Astrocyte (in vitro differentiated cells and primary cell): Measurements from ENCODE around the gene SPINK4. TPM values are rescaled to one million over a fixed set of nuclear protein-coding genes. Genes with fewer than 3 reads are reported as not detected.

Experiments used
- DNase-seq: peaks from one replicate; pipeline ENCODE4 v3.0.0-alpha.2; 2010; ENCODE audit warnings: low read depth
- FAIRE-seq: peaks from 2 replicates; lab custom pipeline; 2011; peaks lifted over from hg19 to GRCh38; lab: Jason Lieb, UNC
- H2AFZ ChIP-seq: 2 replicates; pipeline ENCODE4 v1.6.0; 2012; ENCODE audit warnings: low read depth, low read length, inconsistent platforms
- H3K27ac ChIP-seq: 2 replicates; pipeline ENCODE4 v1.5.1; 2011; ENCODE audit warnings: low read depth, low read length, inconsistent platforms
- H3K27me3 ChIP-seq: 2 replicates; pipeline ENCODE4 v1.6.0; 2011; ENCODE audit warnings: low read length, inconsistent platforms; ENCODE audit not compliant: insufficient read depth
- H3K36me3 ChIP-seq: 2 replicates; pipeline ENCODE4 v1.5.1; 2011; ENCODE audit warnings: low read length, inconsistent platforms; ENCODE audit not compliant: insufficient read depth
- H3K4me1 ChIP-seq: 2 replicates; pipeline ENCODE4 v1.5.1; 2011; ENCODE audit warnings: low read length, inconsistent platforms; ENCODE audit not compliant: insufficient read depth
- H3K4me2 ChIP-seq: 2 replicates; pipeline ENCODE4 v1.6.0; 2012; ENCODE audit warnings: low read length, inconsistent platforms
- H3K4me3 ChIP-seq: 2 replicates; pipeline ENCODE4 v1.5.1; 2011; ENCODE audit warnings: low read depth, mild to moderate bottlenecking, low read length, inconsistent platforms; ENCODE audit not compliant: insufficient read depth
- H3K79me2 ChIP-seq: 2 replicates; pipeline ENCODE4 v1.6.0; 2012; ENCODE audit warnings: mild to moderate bottlenecking, low read length, inconsistent platforms; ENCODE audit not compliant: insufficient read depth
- H3K9ac ChIP-seq: 2 replicates; pipeline ENCODE4 v1.6.0; 2012; ENCODE audit warnings: mild to moderate bottlenecking, low read length, inconsistent platforms
- H3K9me3 ChIP-seq: 2 replicates; pipeline ENCODE4 v1.5.1; 2012; ENCODE audit warnings: low read depth, mild to moderate bottlenecking, low read length, inconsistent platforms; ENCODE audit not compliant: insufficient read depth
- H4K20me1 ChIP-seq: 2 replicates; pipeline ENCODE4 v1.6.0; 2012; ENCODE audit warnings: low read length, inconsistent platforms; ENCODE audit not compliant: insufficient read depth
- H3K27ac Mint-ChIP-seq: one replicate; pipeline ENCODE4 v1.8.0; 2021; ENCODE audit warnings: mild to moderate bottlenecking, mixed read lengths; ENCODE audit not compliant: unreplicated experiment
- H3K27me3 Mint-ChIP-seq: one replicate; pipeline ENCODE4 v1.8.0; 2021; ENCODE audit warnings: low read depth, mixed read lengths; ENCODE audit not compliant: unreplicated experiment
- H3K36me3 Mint-ChIP-seq: one replicate; pipeline ENCODE4 v1.8.0; 2021; ENCODE audit warnings: low read depth, mixed read lengths; ENCODE audit not compliant: unreplicated experiment
- H3K4me1 Mint-ChIP-seq: one replicate; pipeline ENCODE4 v1.8.0; 2021; ENCODE audit warnings: low read depth, mixed read lengths; ENCODE audit not compliant: unreplicated experiment
- H3K4me3 Mint-ChIP-seq: one replicate; pipeline ENCODE4 v1.8.0; 2021; ENCODE audit warnings: mild to moderate bottlenecking, moderate library complexity, mixed read lengths; ENCODE audit not compliant: unreplicated experiment
- H3K9me3 Mint-ChIP-seq: one replicate; pipeline ENCODE4 v1.8.0; 2021; ENCODE audit warnings: mild to moderate bottlenecking, mixed read lengths; ENCODE audit not compliant: unreplicated experiment
- CTCF ChIP-seq: IDR thresholded peaks from 2 replicates; pipeline ENCODE4 v1.5.1; 2011; ENCODE audit warnings: low read depth, mild to moderate bottlenecking, inconsistent platforms, low read length, moderate library complexity; ENCODE audit not compliant: insufficient read depth
- EZH2 ChIP-seq: IDR thresholded peaks from 2 replicates; pipeline ENCODE4 v1.6.1; 2012; ENCODE audit warnings: mild to moderate bottlenecking, low read length, inconsistent platforms; ENCODE audit not compliant: insufficient read depth
- total RNA-seq: library from RNA; stranded (reverse); gene quantifications from 2 replicates; pipeline ENCODE4 v1.2.1, GENCODE V29; 2021

Gene SPINK4
- total RNA-seq, 1 donor from 2014 or later = not detected

DNA sequence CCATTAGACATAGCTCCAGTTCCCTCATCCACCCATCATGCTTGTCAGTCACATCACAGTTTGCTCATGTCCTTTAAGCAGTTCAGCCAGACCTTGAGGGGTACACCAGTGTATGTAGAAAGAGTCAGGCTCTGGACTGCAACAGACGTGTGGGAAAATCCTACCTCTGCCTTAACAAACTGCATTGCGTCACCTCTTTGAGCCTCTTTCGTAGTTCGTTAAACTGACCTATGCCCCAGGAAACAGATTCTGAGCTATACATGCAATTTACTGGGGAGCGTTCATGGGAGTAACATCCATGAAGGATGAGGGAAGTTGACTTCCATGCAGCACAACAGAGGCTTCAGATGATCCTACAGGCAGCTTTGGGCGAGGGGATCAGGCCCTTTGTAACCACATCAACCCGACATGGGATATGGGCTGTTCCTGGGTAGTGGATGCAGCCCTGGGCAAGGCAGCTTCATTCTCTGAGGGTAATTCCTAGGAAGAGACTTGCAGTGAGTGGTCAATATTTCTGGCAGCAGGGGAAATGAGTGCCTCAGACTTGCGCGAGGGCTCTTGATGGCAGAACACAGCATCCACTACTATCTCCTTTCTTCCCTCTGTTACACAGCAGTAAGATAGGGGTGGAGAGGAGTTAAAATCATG lies 4.3 kb downstream of the SPINK4 start:
- no peak overlapping the region for H2AFZ ChIP-seq
- H3K4me1 Mint-ChIP-seq = no peaks in the 10 kb centered on the region
- H3K27me3 ChIP-seq = no peaks in the 10 kb centered on the region
- H3K27ac ChIP-seq = no peak overlapping the region
- H3K4me2 ChIP-seq = no peak overlapping the region
- H3K36me3 Mint-ChIP-seq = peaks cover 12% of the 10 kb centered on the region
- H4K20me1 ChIP-seq = no peaks in the 10 kb centered on the region
- no peaks in the 10 kb centered on the region for H3K79me2 ChIP-seq
- H3K36me3 ChIP-seq = no peaks in the 10 kb centered on the region
- no peak for TF ChIP-seq CTCF
- no peak for TF ChIP-seq EZH2
- H3K9me3 Mint-ChIP-seq = no peaks in the 10 kb centered on the region
- no peak overlapping the region for H3K4me3 ChIP-seq
- no peak overlapping the region for H3K27ac Mint-ChIP-seq
- peaks cover 20% of the 10 kb centered on the region for H3K27me3 Mint-ChIP-seq
- no peaks in the 10 kb centered on the region for H3K9me3 ChIP-seq
- no peak for FAIRE-seq
- H3K4me3 Mint-ChIP-seq = no peak overlapping the region
- H3K4me1 ChIP-seq = peaks cover 7% of the 10 kb centered on the region
- no peak for DNase-seq
- no peak overlapping the region for H3K9ac ChIP-seq

DNA sequence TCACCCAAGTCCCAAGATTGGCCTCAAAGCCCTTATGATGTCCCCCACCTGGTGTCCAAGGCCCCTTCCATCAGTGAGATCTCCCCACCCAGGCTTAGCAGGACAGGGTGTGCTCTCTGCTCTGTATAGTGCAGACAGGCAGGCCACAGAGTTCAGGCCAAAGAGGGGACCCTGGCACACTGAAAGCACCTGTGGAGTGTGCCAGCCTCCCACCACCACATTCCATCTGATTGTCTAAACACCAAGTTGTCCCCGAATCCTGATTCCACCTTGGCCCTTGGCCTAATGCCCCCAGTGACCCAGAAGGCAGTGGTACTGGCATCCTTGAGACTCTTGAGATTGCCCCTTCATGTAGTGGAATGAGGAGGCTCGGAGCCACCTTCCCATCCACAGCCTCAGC lies 5.4 kb downstream of the SPINK4 start:
- Mint-ChIP-seq H3K36me3 (peaks cover 12% of the 10 kb centered on the region), H3K9me3 (no peaks in the 10 kb centered on the region), H3K4me1 (peaks cover 4% of the 10 kb centered on the region), H3K27ac (no peak overlapping the region), H3K27me3 (peaks cover 20% of the 10 kb centered on the region), H3K4me3 (peak overlapping the region; percentile 66)
- H4K20me1 ChIP-seq = no peaks in the 10 kb centered on the region
- H3K9me3 ChIP-seq = no peaks in the 10 kb centered on the region
- H3K79me2 ChIP-seq = no peaks in the 10 kb centered on the region
- H3K9ac ChIP-seq = no peak overlapping the region
- no peak for DNase-seq
- H3K4me2 ChIP-seq = no peak overlapping the region
- TF ChIP-seq EZH2 (no peak), CTCF (no peak)
- no peaks in the 10 kb centered on the region for H3K36me3 ChIP-seq
- H3K4me3 ChIP-seq = no peak overlapping the region
- H2AFZ ChIP-seq = no peak overlapping the region
- no peaks in the 10 kb centered on the region for H3K27me3 ChIP-seq
- H3K4me1 ChIP-seq = no peaks in the 10 kb centered on the region
- no peak for FAIRE-seq
- H3K27ac ChIP-seq = no peak overlapping the region

GRCh38 chr9:33246269-33246860 lies 6.4 kb downstream of the SPINK4 start:
- peaks cover 13% of the 10 kb centered on the region for H3K27me3 Mint-ChIP-seq
- H3K4me1 Mint-ChIP-seq = peaks cover 10% of the 10 kb centered on the region
- FAIRE-seq (no peak), DNase-seq (no peak)
- Histone ChIP-seq H4K20me1 (no peaks in the 10 kb centered on the region), H3K9me3 (no peaks in the 10 kb centered on the region), H3K4me3 (no peak overlapping the region), H3K36me3 (no peaks in the 10 kb centered on the region), H3K9ac (no peak overlapping the region), H3K4me2 (no peak overlapping the region), H3K4me1 (no peaks in the 10 kb centered on the region), H3K27ac (no peak overlapping the region), H2AFZ (no peak overlapping the region), H3K79me2 (no peaks in the 10 kb centered on the region), H3K27me3 (no peaks in the 10 kb centered on the region)
- H3K27ac Mint-ChIP-seq = no peak overlapping the region
- TF ChIP-seq CTCF (no peak), EZH2 (no peak)
- H3K4me3 Mint-ChIP-seq = no peak overlapping the region
- no peaks in the 10 kb centered on the region for H3K9me3 Mint-ChIP-seq
- H3K36me3 Mint-ChIP-seq = peaks cover 14% of the 10 kb centered on the region
